Bronchial epithelial cell (primary cell): ENCODE measurements around the gene FLG2. TPM values are rescaled to one million over a fixed set of nuclear protein-coding genes. Genes with fewer than 3 reads are reported as not detected.
"Not testable (repeated sequence)": the region's sequence is repeated elsewhere in the genome, so short reads cannot be mapped to it uniquely, and the experiment has no call there.

Experiments used
- DNase-seq: peaks from one replicate; pipeline ENCODE4 v3.0.0-alpha.2; 2010; ENCODE audit warnings: low read depth
- FAIRE-seq: peaks from 2 replicates; lab custom pipeline; 2011; peaks lifted over from hg19 to GRCh38; lab: Jason Lieb, UNC
- H3K27me3 ChIP-seq: 2 replicates; pipeline ENCODE4 v1.5.1; 2011; ENCODE audit warnings: low read length; ENCODE audit not compliant: control insufficient read depth, insufficient read depth
- H3K36me3 ChIP-seq: 2 replicates; pipeline ENCODE4 v1.5.1; 2011; ENCODE audit warnings: low read length; ENCODE audit not compliant: control insufficient read depth, insufficient read depth
- H3K4me3 ChIP-seq: 2 replicates; pipeline ENCODE4 v1.5.1; 2011; ENCODE audit warnings: mild to moderate bottlenecking, low read depth, low read length, control low read depth
- total RNA-seq: library from RNA; depleted of rRNA; stranded (reverse); fragments of >200 nt; gene quantifications from 2 replicates; pipeline ENCODE4 v1.2.1, GENCODE V29; 2014
- TF ChIP-seq, protein P1 (sequence below): IDR thresholded peaks from 2 replicates; pipeline ENCODE4 v1.5.1; 2011; ENCODE audit warnings: mild to moderate bottlenecking, moderate library complexity, low read length, control low read depth, inconsistent platforms; ENCODE audit not compliant: insufficient read depth, severe bottlenecking

FLG2 gene
- total RNA-seq, 1 donor from 2014 or later, result under 0.01 TPM

DNA sequence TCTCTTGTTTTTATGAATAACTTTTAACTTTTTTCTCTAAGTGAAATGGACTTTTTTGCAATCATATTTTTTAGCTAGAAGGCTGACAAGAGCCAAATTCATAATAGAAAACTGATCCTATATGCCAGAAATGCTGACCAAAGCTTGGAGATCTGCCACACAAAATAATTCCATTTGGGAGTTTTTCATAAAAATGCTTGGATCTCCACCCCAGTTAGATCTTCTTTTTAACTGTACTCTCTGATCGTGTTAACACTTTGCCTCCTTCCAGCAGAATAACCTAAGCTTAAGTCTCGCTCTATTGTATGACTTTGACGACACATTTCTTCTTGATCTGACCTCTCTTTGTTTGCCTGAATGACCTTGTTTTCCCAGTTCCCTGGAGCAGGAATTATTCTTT is 16.8 kb downstream of the FLG2 start:
- Histone ChIP-seq H3K36me3 (no peaks in the 10 kb centered on the region), H3K4me3 (no peak overlapping the region), H3K27me3 (no peaks in the 10 kb centered on the region)
- TF ChIP-seq, protein P1, sequence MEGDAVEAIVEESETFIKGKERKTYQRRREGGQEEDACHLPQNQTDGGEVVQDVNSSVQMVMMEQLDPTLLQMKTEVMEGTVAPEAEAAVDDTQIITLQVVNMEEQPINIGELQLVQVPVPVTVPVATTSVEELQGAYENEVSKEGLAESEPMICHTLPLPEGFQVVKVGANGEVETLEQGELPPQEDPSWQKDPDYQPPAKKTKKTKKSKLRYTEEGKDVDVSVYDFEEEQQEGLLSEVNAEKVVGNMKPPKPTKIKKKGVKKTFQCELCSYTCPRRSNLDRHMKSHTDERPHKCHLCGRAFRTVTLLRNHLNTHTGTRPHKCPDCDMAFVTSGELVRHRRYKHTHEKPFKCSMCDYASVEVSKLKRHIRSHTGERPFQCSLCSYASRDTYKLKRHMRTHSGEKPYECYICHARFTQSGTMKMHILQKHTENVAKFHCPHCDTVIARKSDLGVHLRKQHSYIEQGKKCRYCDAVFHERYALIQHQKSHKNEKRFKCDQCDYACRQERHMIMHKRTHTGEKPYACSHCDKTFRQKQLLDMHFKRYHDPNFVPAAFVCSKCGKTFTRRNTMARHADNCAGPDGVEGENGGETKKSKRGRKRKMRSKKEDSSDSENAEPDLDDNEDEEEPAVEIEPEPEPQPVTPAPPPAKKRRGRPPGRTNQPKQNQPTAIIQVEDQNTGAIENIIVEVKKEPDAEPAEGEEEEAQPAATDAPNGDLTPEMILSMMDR, result no peak
- no peak for DNase-seq
- no peak for FAIRE-seq

DNA sequence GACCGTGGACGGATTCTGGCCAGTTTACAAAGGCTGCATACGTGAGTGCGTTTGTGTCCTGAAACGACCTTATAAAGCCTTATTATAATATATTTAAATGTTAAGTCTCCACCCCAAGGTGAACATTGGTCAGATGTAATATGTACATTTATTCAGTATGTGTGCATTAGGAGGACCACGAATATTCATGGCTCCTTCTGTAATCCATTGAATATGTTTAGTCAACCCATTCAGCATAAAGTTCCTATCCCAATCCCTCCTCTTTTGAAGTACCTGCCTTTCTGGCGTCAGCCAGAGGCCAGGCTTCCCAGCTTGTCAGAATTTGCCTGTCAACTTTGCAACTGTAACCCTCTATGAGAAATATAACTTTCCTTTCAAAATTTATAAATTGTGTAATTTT is 24.4 kb downstream of the FLG2 start:
- Histone ChIP-seq H3K36me3 (no peaks in the 10 kb centered on the region), H3K4me3 (no peak overlapping the region), H3K27me3 (no peaks in the 10 kb centered on the region)
- TF ChIP-seq, protein P1, result no peak
- FAIRE-seq (no peak), DNase-seq (no peak)

GRCh38 chr1:152328801-152329391 is 30.9 kb downstream of the FLG2 start:
- H3K36me3 ChIP-seq, result no peaks in the 10 kb centered on the region
- H3K4me3 ChIP-seq, result no peak overlapping the region
- TF ChIP-seq, protein P1, result no peak
- FAIRE-seq, result no peak
- no peak for DNase-seq
- no peaks in the 10 kb centered on the region for H3K27me3 ChIP-seq

GRCh38 chr1:152325111-152325510 is 34.7 kb downstream of the FLG2 start, which contains the start of gene FLG:
FLG (minus strand) TSS chr1:152325239; CDS start chr1:152315456, 9,783 bp downstream.
- H3K36me3 ChIP-seq, result no peaks in the 10 kb centered on the region
- no peak within 1 kb of the TSS for H3K4me3 ChIP-seq
- H3K27me3 ChIP-seq, result no peaks in the 10 kb centered on the region
- FAIRE-seq (no peak), DNase-seq (peak; percentile 90)
- TF ChIP-seq, protein P1, result no peak

GRCh38 chr1:152313970-152314369 is 45.8 kb downstream of the FLG2 start:
- no peaks in the 10 kb centered on the region for H3K27me3 ChIP-seq
- peak; percentile 55 for DNase-seq
- no peaks in the 10 kb centered on the region for H3K36me3 ChIP-seq
- H3K4me3 ChIP-seq, result no peak overlapping the region
- TF ChIP-seq, protein P1, result no peak
- FAIRE-seq, result no peak

- TF ChIP-seq, protein P1, result no peak
- Histone ChIP-seq H3K4me3 (no peak overlapping the region), H3K36me3 (no peaks in the 10 kb centered on the region), H3K27me3 (no peaks in the 10 kb centered on the region)
- FAIRE-seq (no peak), DNase-seq (no peak)
Observed at GRCh38 chr1:152313319-152313801, 46.4 kb downstream of the FLG2 start.

GRCh38 chr1:152312169-152312568 is 47.6 kb downstream of the FLG2 start:
- DNase-seq, FAIRE-seq, H3K4me3 ChIP-seq, H3K36me3 ChIP-seq, H3K27me3 ChIP-seq: not testable (repeated sequence)
